GM10248 (cell line): ENCODE measurements around the gene MTHFD1L.

Source experiments
- CTCF ChIA-PET: fragments of 300-600 bp; sonication (Branson Sonifier 250); formaldehyde crosslinking; extraction: SDS; loops from one replicate; lab custom pipeline; 2021; ENCODE audit warnings: antibody characterized with exemption; lab: Yijun Ruan, JAX
- POLR2A ChIA-PET: fragments of 350-650 bp; sonication (Branson Sonifier 250); formaldehyde crosslinking; extraction: SDS; loops from one replicate; lab custom pipeline; 2020; ENCODE audit warnings: antibody characterized with exemption; lab: Yijun Ruan, JAX
- DNase-seq: peaks from one replicate; pipeline ENCODE4 v3.0.0; 2012; ENCODE audit errors: extremely low spot score
- CTCF ChIP-seq: IDR thresholded peaks from 2 replicates; pipeline ENCODE4 v1.5.1; 2012; ENCODE audit warnings: mild to moderate bottlenecking, low read depth; ENCODE audit errors: extremely low read depth, missing control alignments, control extremely low read depth

Gene MTHFD1L

GRCh38 chr6:151140767-151141166, 275.3 kb downstream of the MTHFD1L start:
- CTCF ChIA-PET: no interaction called here
- TF ChIP-seq CTCF: no peak
- DNase-seq: no peak
- POLR2A ChIA-PET: no interaction called here

DNA sequence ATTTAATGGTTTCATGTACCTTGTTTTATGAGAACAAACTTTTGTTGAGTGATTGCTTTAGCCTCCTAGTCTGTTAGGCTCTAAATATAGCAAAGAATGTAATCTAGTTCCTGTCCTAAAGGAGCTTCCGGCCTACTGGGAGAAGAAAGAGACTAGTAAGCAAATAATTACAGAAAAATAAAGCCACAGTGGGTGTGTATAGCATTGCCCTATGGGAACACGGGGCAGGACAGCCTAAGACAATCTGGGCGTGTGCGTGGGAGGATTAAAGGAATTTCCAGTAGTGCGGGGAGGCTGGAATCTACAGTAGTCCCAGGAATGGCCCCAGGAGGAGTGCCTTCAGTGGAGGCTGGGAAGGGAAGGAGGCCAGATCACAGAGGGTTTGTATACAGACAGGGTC, 276.2 kb downstream of the MTHFD1L start:
- TF ChIP-seq CTCF: no peak
- DNase-seq: no peak
- ChIA-PET POLR2A (no interaction called here), CTCF (no interaction called here)

GRCh38 chr6:151142676-151143075, 277.2 kb downstream of the MTHFD1L start:
- TF ChIP-seq CTCF: no peak
- CTCF ChIA-PET: interaction anchor here (1.0 kb wide), 1 partner anchor 17 kb away, joined by 3 read pairs; no protein-coding TSS in a partner anchor
- POLR2A ChIA-PET: no interaction called here
- no peak for DNase-seq

GRCh38 chr6:151143337-151143736, 277.8 kb downstream of the MTHFD1L start:
- POLR2A ChIA-PET: no interaction called here

DNA sequence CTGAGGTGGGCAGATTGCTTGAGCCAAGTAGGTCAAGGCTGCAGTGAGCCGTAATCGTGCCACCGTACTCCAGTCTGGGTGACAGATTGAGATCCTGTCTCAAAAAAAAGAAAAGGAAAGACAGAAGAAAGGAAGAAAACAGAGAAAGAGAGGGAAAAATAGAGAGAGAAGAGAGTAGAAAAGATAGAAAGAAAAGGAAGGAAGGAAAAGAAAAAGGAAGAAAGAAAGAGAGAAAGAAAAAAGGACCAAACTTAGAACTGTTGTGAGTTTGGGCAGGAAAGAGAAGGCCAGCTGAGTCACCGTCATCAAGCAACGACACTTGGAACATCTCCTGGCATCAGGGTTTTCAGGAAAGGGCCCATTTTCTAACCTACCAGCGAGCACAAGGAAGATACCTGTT, 278.3 kb downstream of the MTHFD1L start:
- TF ChIP-seq CTCF: no peak
- CTCF ChIA-PET: no interaction called here
- POLR2A ChIA-PET: no interaction called here
- DNase-seq: no peak

More at GRCh38 chr6:151143337-151143736, 277.8 kb downstream of the MTHFD1L start:
- DNase-seq: no peak
- CTCF ChIA-PET: interaction anchor here (1.0 kb wide), 1 partner anchor 16 kb away, joined by 3 read pairs; no protein-coding TSS in a partner anchor
- no peak for TF ChIP-seq CTCF

DNA sequence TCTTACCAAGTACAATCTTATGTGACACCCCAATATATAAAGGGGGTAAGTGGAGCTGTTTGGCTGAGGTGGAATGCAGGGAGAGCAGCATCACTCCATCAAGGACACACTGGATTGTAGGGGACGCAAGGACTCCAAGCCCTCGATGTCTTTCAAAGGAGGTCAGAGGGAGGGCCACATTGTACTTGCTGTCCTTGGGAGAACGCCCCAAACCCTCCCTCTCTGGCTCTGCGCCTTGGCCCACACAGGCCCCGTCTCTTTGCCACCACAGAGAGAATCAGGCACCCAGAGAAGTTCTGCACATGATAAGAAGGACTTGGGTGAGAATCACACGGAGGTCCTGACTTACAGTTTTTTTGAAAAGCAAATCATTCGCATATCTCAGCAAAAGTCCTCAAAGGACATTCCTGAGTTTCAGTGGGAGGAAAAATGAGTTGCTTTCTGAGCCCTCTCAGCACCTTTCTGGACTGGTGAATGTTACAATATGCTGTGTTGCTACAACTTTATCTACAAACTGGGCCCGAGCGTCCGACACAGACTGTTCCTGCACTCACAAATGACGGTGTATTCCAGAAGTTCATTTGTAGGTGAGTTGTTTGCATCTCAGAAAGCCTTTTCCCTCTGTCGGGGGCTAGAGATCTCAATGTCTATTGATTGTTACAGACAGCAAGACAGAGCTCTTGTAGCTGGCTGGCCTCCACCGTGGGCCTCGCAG, 281.8 kb downstream of the MTHFD1L start:
- POLR2A ChIA-PET: no interaction called here
- no peak for DNase-seq
- TF ChIP-seq CTCF: no peak
- CTCF ChIA-PET: no interaction called here
